Measurements from ENCODE around the gene SPTB.

The SPTB gene

GRCh38 chr14:64865109-64865508 lies 14.6 kb downstream of the SPTB start:
- H3K4me3 ChIP-seq (ENCODE audit: low read depth, low read length): no peak overlapping the region
- DNase-seq (ENCODE audit: low read depth): no peak
- no peak for TF ChIP-seq CTCF (IDR thresholded peaks at IDR 0.05; ENCODE audit: low read depth, low read length)
- no peak for TF ChIP-seq MYC (IDR thresholded peaks at IDR 0.05; ENCODE audit: low read depth, low read length)
- no peak for TF ChIP-seq POLR2A (IDR thresholded peaks at IDR 0.05; ENCODE audit: extremely low read depth, insufficient read length)
- TF ChIP-seq MAX (IDR thresholded peaks at IDR 0.05; ENCODE audit: low read depth, low read length): no peak

GRCh38 chr14:64864258-64864657 lies 15.4 kb downstream of the SPTB start:
- no peak for TF ChIP-seq MAX (IDR thresholded peaks at IDR 0.05; ENCODE audit: low read depth, low read length)
- TF ChIP-seq CTCF (IDR thresholded peaks at IDR 0.05; ENCODE audit: low read depth, low read length): no peak
- TF ChIP-seq POLR2A (IDR thresholded peaks at IDR 0.05; ENCODE audit: extremely low read depth, insufficient read length): no peak
- TF ChIP-seq MYC (IDR thresholded peaks at IDR 0.05; ENCODE audit: low read depth, low read length): no peak
- no peak overlapping the region for H3K4me3 ChIP-seq (ENCODE audit: low read depth, low read length)
- DNase-seq (ENCODE audit: low read depth): no peak

GRCh38 chr14:64861916-64862315 lies 17.8 kb downstream of the SPTB start:
- no peak for DNase-seq (ENCODE audit: low read depth)
- no peak overlapping the region for H3K4me3 ChIP-seq (ENCODE audit: low read depth, low read length)
- TF ChIP-seq MAX (IDR thresholded peaks at IDR 0.05; ENCODE audit: low read depth, low read length): no peak
- TF ChIP-seq CTCF (IDR thresholded peaks at IDR 0.05; ENCODE audit: low read depth, low read length): no peak
- no peak for TF ChIP-seq POLR2A (IDR thresholded peaks at IDR 0.05; ENCODE audit: extremely low read depth, insufficient read length)
- no peak for TF ChIP-seq MYC (IDR thresholded peaks at IDR 0.05; ENCODE audit: low read depth, low read length)

- DNase-seq (ENCODE audit: low read depth): no peak
- TF ChIP-seq POLR2A (IDR thresholded peaks at IDR 0.05; ENCODE audit: extremely low read depth, insufficient read length) (no peak), MYC (IDR thresholded peaks at IDR 0.05; ENCODE audit: low read depth, low read length) (no peak), CTCF (IDR thresholded peaks at IDR 0.05; ENCODE audit: low read depth, low read length) (no peak), MAX (IDR thresholded peaks at IDR 0.05; ENCODE audit: low read depth, low read length) (no peak)
- no peak overlapping the region for H3K4me3 ChIP-seq (ENCODE audit: low read depth, low read length)
Observed at GRCh38 chr14:64860039-64860438, 19.7 kb downstream of the SPTB start.

- TF ChIP-seq CTCF (IDR thresholded peaks at IDR 0.05; ENCODE audit: low read depth, low read length) (no peak), POLR2A (IDR thresholded peaks at IDR 0.05; ENCODE audit: extremely low read depth, insufficient read length) (no peak), MAX (IDR thresholded peaks at IDR 0.05; ENCODE audit: low read depth, low read length) (no peak), MYC (IDR thresholded peaks at IDR 0.05; ENCODE audit: low read depth, low read length) (no peak)
- no peak for DNase-seq (ENCODE audit: low read depth)
- no peak overlapping the region for H3K4me3 ChIP-seq (ENCODE audit: low read depth, low read length)
Observed at GRCh38 chr14:64857979-64858744, 21.5 kb downstream of the SPTB start.
